IPS-18a (cell line): ENCODE results near the gene GPR32.
"Not testable (repeated sequence)": the region's sequence is repeated elsewhere in the genome, so short reads cannot be mapped to it uniquely, and the experiment has no call there.

Experiments used
- H3K27ac ChIP-seq: one replicate; pipeline ENCODE4 v1.5.1; 2013; ENCODE audit warnings: low read length
- H3K27me3 ChIP-seq: one replicate; pipeline ENCODE4 v1.6.1; 2013; ENCODE audit warnings: mild to moderate bottlenecking, low read length; ENCODE audit not compliant: control insufficient read depth, insufficient read depth
- H3K36me3 ChIP-seq: one replicate; pipeline ENCODE4 v1.6.1; 2013; ENCODE audit warnings: low read depth, low read length; ENCODE audit not compliant: control insufficient read depth
- H3K4me1 ChIP-seq: one replicate; pipeline ENCODE4 v1.6.1; 2013; ENCODE audit warnings: low read depth, low read length; ENCODE audit not compliant: control insufficient read depth
- H3K4me3 ChIP-seq: one replicate; pipeline ENCODE4 v1.5.1; 2013; ENCODE audit warnings: low read length
- H3K9ac ChIP-seq: one replicate; pipeline ENCODE4 v1.6.1; 2013; ENCODE audit warnings: mild to moderate bottlenecking, low read length, moderate library complexity
- H3K9me3 ChIP-seq: one replicate; pipeline ENCODE4 v1.6.1; 2013; ENCODE audit warnings: low read depth, low read length; ENCODE audit not compliant: control insufficient read depth

The GPR32 gene

GRCh38 chr19:50753879-50754278 is 16.4 kb upstream of the GPR32 start:
- Histone ChIP-seq H3K9ac (no peak overlapping the region), H3K36me3 (no peaks in the 10 kb centered on the region), H3K4me3 (no peak overlapping the region), H3K4me1 (no peaks in the 10 kb centered on the region), H3K27me3 (no peaks in the 10 kb centered on the region), H3K9me3 (no peaks in the 10 kb centered on the region), H3K27ac (no peak overlapping the region)

GRCh38 chr19:50756244-50756643 is 14.0 kb upstream of the GPR32 start:
- H3K27me3 ChIP-seq, H3K36me3 ChIP-seq, H3K4me3 ChIP-seq, H3K9me3 ChIP-seq, H3K27ac ChIP-seq, H3K4me1 ChIP-seq, H3K9ac ChIP-seq: not testable (repeated sequence)

GRCh38 chr19:50757624-50758023 is 12.6 kb upstream of the GPR32 start:
- H3K36me3 ChIP-seq, H3K27ac ChIP-seq, H3K27me3 ChIP-seq, H3K4me3 ChIP-seq, H3K4me1 ChIP-seq, H3K9ac ChIP-seq, H3K9me3 ChIP-seq: not testable (repeated sequence)

- H3K36me3 ChIP-seq, H3K9ac ChIP-seq, H3K27me3 ChIP-seq, H3K27ac ChIP-seq, H3K9me3 ChIP-seq, H3K4me3 ChIP-seq, H3K4me1 ChIP-seq: not testable (repeated sequence)
Observed at GRCh38 chr19:50759076-50759475, 11.2 kb upstream of the GPR32 start.

GRCh38 chr19:50759886-50760285 is 10.4 kb upstream of the GPR32 start:
- H3K27me3 ChIP-seq: no peaks in the 10 kb centered on the region
- no peaks in the 10 kb centered on the region for H3K9me3 ChIP-seq
- H3K4me1 ChIP-seq: no peaks in the 10 kb centered on the region
- no peak overlapping the region for H3K4me3 ChIP-seq
- H3K9ac ChIP-seq: no peak overlapping the region
- no peaks in the 10 kb centered on the region for H3K36me3 ChIP-seq
- no peak overlapping the region for H3K27ac ChIP-seq

GRCh38 chr19:50761501-50761900 is 8.8 kb upstream of the GPR32 start:
- not testable (repeated sequence) for H3K4me3 ChIP-seq, H3K9me3 ChIP-seq, H3K36me3 ChIP-seq

GRCh38 chr19:50763521-50763920 is 6.7 kb upstream of the GPR32 start:
- not testable (repeated sequence) for H3K27me3 ChIP-seq, H3K9me3 ChIP-seq, H3K36me3 ChIP-seq, H3K4me1 ChIP-seq, H3K27ac ChIP-seq, H3K9ac ChIP-seq, H3K4me3 ChIP-seq

More at GRCh38 chr19:50761501-50761900, 8.8 kb upstream of the GPR32 start:
- not testable (repeated sequence) for H3K27me3 ChIP-seq, H3K9ac ChIP-seq, H3K27ac ChIP-seq, H3K4me1 ChIP-seq

GRCh38 chr19:50764409-50764808 is 5.9 kb upstream of the GPR32 start:
- Histone ChIP-seq H3K9ac (no peak overlapping the region), H3K27me3 (no peaks in the 10 kb centered on the region), H3K9me3 (no peaks in the 10 kb centered on the region), H3K4me3 (no peak overlapping the region), H3K36me3 (no peaks in the 10 kb centered on the region), H3K4me1 (no peaks in the 10 kb centered on the region), H3K27ac (no peak overlapping the region)

GRCh38 chr19:50766746-50767145 is 3.5 kb upstream of the GPR32 start:
- not testable (repeated sequence) for H3K27me3 ChIP-seq, H3K9me3 ChIP-seq, H3K4me3 ChIP-seq, H3K4me1 ChIP-seq, H3K27ac ChIP-seq, H3K9ac ChIP-seq, H3K36me3 ChIP-seq

GRCh38 chr19:50767263-50767662 is 3.0 kb upstream of the GPR32 start:
- not testable (repeated sequence) for H3K9ac ChIP-seq, H3K9me3 ChIP-seq, H3K27me3 ChIP-seq, H3K27ac ChIP-seq, H3K4me3 ChIP-seq, H3K4me1 ChIP-seq, H3K36me3 ChIP-seq

- Histone ChIP-seq H3K27ac (no peak overlapping the region), H3K4me1 (no peaks in the 10 kb centered on the region), H3K9me3 (peaks cover 4% of the 10 kb centered on the region), H3K36me3 (no peaks in the 10 kb centered on the region), H3K4me3 (no peak overlapping the region), H3K27me3 (no peaks in the 10 kb centered on the region), H3K9ac (no peak overlapping the region)
Observed at GRCh38 chr19:50768277-50768676, 2.0 kb upstream of the GPR32 start.

GRCh38 chr19:50770888-50771287 is 624 bp downstream of the GPR32 start:
- no peak overlapping the region for H3K9ac ChIP-seq
- peaks cover 22% of the 10 kb centered on the region for H3K27me3 ChIP-seq
- no peak overlapping the region for H3K27ac ChIP-seq
- H3K4me1 ChIP-seq: no peaks in the 10 kb centered on the region
- no peaks in the 10 kb centered on the region for H3K36me3 ChIP-seq
- no peak overlapping the region for H3K4me3 ChIP-seq
- peaks cover 4% of the 10 kb centered on the region for H3K9me3 ChIP-seq

GRCh38 chr19:50772476-50772875 is 2.2 kb downstream of the GPR32 start:
- Histone ChIP-seq H3K9me3 (peaks cover 4% of the 10 kb centered on the region), H3K4me3 (no peak overlapping the region), H3K36me3 (no peaks in the 10 kb centered on the region)

More at GRCh38 chr19:50772476-50772875, 2.2 kb downstream of the GPR32 start:
- Histone ChIP-seq H3K4me1 (peaks cover 2% of the 10 kb centered on the region), H3K27me3 (peaks cover 38% of the 10 kb centered on the region), H3K27ac (no peak overlapping the region), H3K9ac (no peak overlapping the region)
